ENCODE measurements around the gene RTF1.
A peak's percentile ranks its signal among the peaks of the same experiment; 100 is the strongest.

RTF1 gene

GRCh38 chr15:41486286-41486685 lies 69.4 kb downstream of the RTF1 start:
- Mint-ChIP-seq H3K36me3 (peaks cover 4% of the 10 kb centered on the region), H3K27me3 (peaks cover 9% of the 10 kb centered on the region), H3K4me1 (peaks cover 10% of the 10 kb centered on the region), H3K27ac (no peak overlapping the region), H3K4me3 (no peak overlapping the region), H3K9me3 (no peaks in the 10 kb centered on the region)
- no peak for ATAC-seq (ENCODE audit: low read depth)
- no peak for DNase-seq (ENCODE audit: low spot score in 2 of 2)

GRCh38 chr15:41487381-41487780 lies 70.5 kb downstream of the RTF1 start:
- ATAC-seq (ENCODE audit: low read depth) (no peak), DNase-seq (ENCODE audit: low spot score in 2 of 2) (no peak)
- Mint-ChIP-seq H3K4me3 (no peak overlapping the region), H3K4me1 (peaks cover 13% of the 10 kb centered on the region), H3K9me3 (no peaks in the 10 kb centered on the region), H3K27ac (no peak overlapping the region), H3K27me3 (peaks cover 14% of the 10 kb centered on the region), H3K36me3 (peaks cover 2% of the 10 kb centered on the region)

- H3K27ac Mint-ChIP-seq, result no peak overlapping the region
- peaks cover 2% of the 10 kb centered on the region for H3K36me3 Mint-ChIP-seq
- no peak overlapping the region for H3K4me3 Mint-ChIP-seq
- peaks cover 16% of the 10 kb centered on the region for H3K4me1 Mint-ChIP-seq
- DNase-seq (ENCODE audit: low spot score in 2 of 2) (no peak), ATAC-seq (ENCODE audit: low read depth) (no peak)
- no peaks in the 10 kb centered on the region for H3K9me3 Mint-ChIP-seq
- peaks cover 14% of the 10 kb centered on the region for H3K27me3 Mint-ChIP-seq
These were observed 70.9 kb downstream of the RTF1 start for GRCh38 chr15:41487802-41488201.

- H3K36me3 Mint-ChIP-seq, result peaks cover 2% of the 10 kb centered on the region
- no peak overlapping the region for H3K27ac Mint-ChIP-seq
- no peak for DNase-seq (ENCODE audit: low spot score in 2 of 2)
- ATAC-seq (ENCODE audit: low read depth), result no peak
- no peaks in the 10 kb centered on the region for H3K9me3 Mint-ChIP-seq
- H3K27me3 Mint-ChIP-seq, result peaks cover 14% of the 10 kb centered on the region
- peaks cover 8% of the 10 kb centered on the region for H3K4me1 Mint-ChIP-seq
- no peak overlapping the region for H3K4me3 Mint-ChIP-seq
These were observed 72.7 kb downstream of the RTF1 start for GRCh38 chr15:41489641-41490040.

GRCh38 chr15:41490355-41490754 lies 73.5 kb downstream of the RTF1 start:
- peaks cover 2% of the 10 kb centered on the region for H3K36me3 Mint-ChIP-seq
- no peaks in the 10 kb centered on the region for H3K9me3 Mint-ChIP-seq
- H3K27ac Mint-ChIP-seq, result no peak overlapping the region
- H3K4me1 Mint-ChIP-seq, result peaks cover 8% of the 10 kb centered on the region
- DNase-seq (ENCODE audit: low spot score in 2 of 2), result no peak
- ATAC-seq (ENCODE audit: low read depth), result no peak
- H3K4me3 Mint-ChIP-seq, result no peak overlapping the region
- peaks cover 14% of the 10 kb centered on the region for H3K27me3 Mint-ChIP-seq

- H3K4me1 Mint-ChIP-seq, result peaks cover 8% of the 10 kb centered on the region
- no peak overlapping the region for H3K27ac Mint-ChIP-seq
- no peak for ATAC-seq (ENCODE audit: low read depth)
- peaks cover 19% of the 10 kb centered on the region for H3K27me3 Mint-ChIP-seq
- no peaks in the 10 kb centered on the region for H3K9me3 Mint-ChIP-seq
- H3K36me3 Mint-ChIP-seq, result peaks cover 2% of the 10 kb centered on the region
- no peak overlapping the region for H3K4me3 Mint-ChIP-seq
- DNase-seq (ENCODE audit: low spot score in 2 of 2), result no peak
These were observed 75.0 kb downstream of the RTF1 start for GRCh38 chr15:41491889-41492288.

GRCh38 chr15:41492597-41493204 lies 75.8 kb downstream of the RTF1 start:
- peaks cover 8% of the 10 kb centered on the region for H3K4me1 Mint-ChIP-seq
- peak overlapping the region; percentile 85 for H3K4me3 Mint-ChIP-seq
- ATAC-seq (ENCODE audit: low read depth), result no peak
- no peak for DNase-seq (ENCODE audit: low spot score in 2 of 2)
- H3K27me3 Mint-ChIP-seq, result peaks cover 22% of the 10 kb centered on the region
- H3K9me3 Mint-ChIP-seq, result no peaks in the 10 kb centered on the region
- H3K27ac Mint-ChIP-seq, result no peak overlapping the region
- peaks cover 2% of the 10 kb centered on the region for H3K36me3 Mint-ChIP-seq

GRCh38 chr15:41493205-41493901 lies 76.5 kb downstream of the RTF1 start, which contains the start of gene ITPKA:
Gene ITPKA, plus strand, starts transcription at chr15:41493874. Its CDS starts 54 bp downstream, at chr15:41493928.
- Mint-ChIP-seq H3K36me3 (peaks cover 2% of the 10 kb centered on the region), H3K4me1 (peaks cover 8% of the 10 kb centered on the region), H3K9me3 (no peaks in the 10 kb centered on the region), H3K27me3 (peaks cover 19% of the 10 kb centered on the region), H3K4me3 (peak within 1 kb of the TSS; percentile 85), H3K27ac (no peak within 1 kb of the TSS)
- DNase-seq (ENCODE audit: low spot score in 2 of 2), result peak; percentile 53 to 74
- peak; percentile 78 for ATAC-seq (ENCODE audit: low read depth)

- Mint-ChIP-seq H3K36me3 (peaks cover 2% of the 10 kb centered on the region), H3K4me1 (peaks cover 11% of the 10 kb centered on the region), H3K27ac (no peak overlapping the region), H3K27me3 (peaks cover 24% of the 10 kb centered on the region), H3K4me3 (peak overlapping the region; percentile 71), H3K9me3 (no peaks in the 10 kb centered on the region)
- no peak for DNase-seq (ENCODE audit: low spot score in 2 of 2)
- ATAC-seq (ENCODE audit: low read depth), result peak; percentile 37
These were observed 77.0 kb downstream of the RTF1 start for GRCh38 chr15:41493902-41494189.

GRCh38 chr15:41494190-41494921 lies 77.5 kb downstream of the RTF1 start:
- peak; percentile 33 to 58 for DNase-seq (ENCODE audit: low spot score in 2 of 2)
- peak overlapping the region; percentile 71 for H3K4me3 Mint-ChIP-seq
- no peaks in the 10 kb centered on the region for H3K9me3 Mint-ChIP-seq
- H3K36me3 Mint-ChIP-seq, result peaks cover 2% of the 10 kb centered on the region
- H3K4me1 Mint-ChIP-seq, result peaks cover 13% of the 10 kb centered on the region
- H3K27me3 Mint-ChIP-seq, result peaks cover 27% of the 10 kb centered on the region
- ATAC-seq (ENCODE audit: low read depth), result peak; percentile 28
- no peak overlapping the region for H3K27ac Mint-ChIP-seq

- Mint-ChIP-seq H3K27ac (no peak overlapping the region), H3K9me3 (no peaks in the 10 kb centered on the region), H3K4me1 (peaks cover 15% of the 10 kb centered on the region), H3K4me3 (peak overlapping the region; percentile 71), H3K36me3 (peaks cover 2% of the 10 kb centered on the region), H3K27me3 (peaks cover 27% of the 10 kb centered on the region)
- DNase-seq (ENCODE audit: low spot score in 2 of 2), result peak; percentile 53 to 63
- peak; percentile 46 for ATAC-seq (ENCODE audit: low read depth)
These were observed 78.2 kb downstream of the RTF1 start for GRCh38 chr15:41494922-41495735.

- Mint-ChIP-seq H3K4me1 (peaks cover 16% of the 10 kb centered on the region), H3K4me3 (peak overlapping the region; percentile 71), H3K9me3 (no peaks in the 10 kb centered on the region), H3K27me3 (peaks cover 25% of the 10 kb centered on the region), H3K36me3 (no peaks in the 10 kb centered on the region), H3K27ac (no peak overlapping the region)
- peak; percentile 7 for ATAC-seq (ENCODE audit: low read depth)
- DNase-seq (ENCODE audit: low spot score in 2 of 2), result no peak
These were observed 79.1 kb downstream of the RTF1 start for GRCh38 chr15:41495736-41496599.

GRCh38 chr15:41498657-41499056 lies 81.8 kb downstream of the RTF1 start:
- H3K36me3 Mint-ChIP-seq, result no peaks in the 10 kb centered on the region
- H3K4me3 Mint-ChIP-seq, result no peak overlapping the region
- H3K27ac Mint-ChIP-seq, result no peak overlapping the region

More at GRCh38 chr15:41498657-41499056, 81.8 kb downstream of the RTF1 start:
- ATAC-seq (ENCODE audit: low read depth) (no peak), DNase-seq (ENCODE audit: low spot score in 2 of 2) (no peak)
- peaks cover 22% of the 10 kb centered on the region for H3K27me3 Mint-ChIP-seq
- no peaks in the 10 kb centered on the region for H3K9me3 Mint-ChIP-seq
- H3K4me1 Mint-ChIP-seq, result peaks cover 14% of the 10 kb centered on the region

Data from memory B cell (primary cell).